WERI-Rb-1 (cell line): ENCODE results near the gene NUP133.
"Not testable (repeated sequence)": the region's sequence is repeated elsewhere in the genome, so short reads cannot be mapped to it uniquely, and the experiment has no call there.

Source experiments
- DNase-seq: peaks from one replicate; pipeline ENCODE4 v3.0.0-alpha.2; 2020
- H3K27ac ChIP-seq: fragments of 250-450 bp; sonication (Bioruptor Pico); 2 replicates; pipeline ENCODE4 v1.5.1; 2020; ENCODE audit warnings: mild to moderate bottlenecking, moderate library complexity
- H3K27me3 ChIP-seq: fragments of 250-450 bp; sonication (Bioruptor Pico); 2 replicates; pipeline ENCODE4 v1.5.1; 2021; ENCODE audit warnings: mild to moderate bottlenecking, low read depth, moderate library complexity; ENCODE audit not compliant: insufficient read depth, severe bottlenecking
- H3K36me3 ChIP-seq: fragments of 250-450 bp; sonication (Bioruptor Pico); 2 replicates; pipeline ENCODE4 v1.5.1; 2020; ENCODE audit warnings: mild to moderate bottlenecking, moderate library complexity
- H3K4me3 ChIP-seq: 2 replicates; pipeline ENCODE4 v1.5.1; 2011; ENCODE audit warnings: low read depth, mild to moderate bottlenecking, control low read depth, low read length
- H3K9me3 ChIP-seq: fragments of 250-450 bp; sonication (Bioruptor Pico); 2 replicates; pipeline ENCODE4 v1.5.1; 2021; ENCODE audit warnings: mild to moderate bottlenecking, moderate library complexity; ENCODE audit not compliant: severe bottlenecking
- CTCF ChIP-seq: IDR thresholded peaks from 2 replicates; pipeline ENCODE4 v1.5.1; 2011; ENCODE audit warnings: low read depth, mild to moderate bottlenecking, control low read depth, inconsistent platforms, low read length

The NUP133 gene

DNA sequence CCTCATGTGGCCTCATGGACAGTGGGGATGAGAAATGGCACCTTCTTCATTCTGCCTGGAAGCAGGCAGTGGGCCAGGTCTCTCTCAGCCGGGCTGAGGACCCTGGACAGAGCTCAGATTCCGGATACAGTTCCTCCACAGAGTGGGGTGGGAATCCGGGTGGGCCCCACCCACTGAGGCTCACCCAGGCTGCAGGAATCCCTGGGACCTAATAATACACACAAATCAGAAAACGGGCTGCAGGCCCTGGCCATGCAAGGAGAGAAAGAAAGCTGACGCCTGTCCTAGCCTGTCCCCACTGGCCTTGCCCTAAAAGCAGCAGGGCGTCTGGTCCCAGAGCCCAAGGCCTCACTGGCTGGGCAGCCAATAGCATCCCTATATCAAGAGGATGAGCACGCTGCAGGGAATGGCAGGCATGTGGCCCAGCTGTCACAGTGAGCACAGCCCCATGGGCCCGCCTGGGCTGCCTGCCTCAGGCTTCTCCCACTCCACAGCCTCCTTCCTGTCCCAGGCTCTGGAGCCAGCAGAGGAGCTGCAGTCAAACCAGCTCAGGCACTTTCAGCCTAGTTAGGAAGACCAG, 99.6 kb downstream of the NUP133 start:
- Histone ChIP-seq H3K36me3 (no peaks in the 10 kb centered on the region), H3K9me3 (no peaks in the 10 kb centered on the region), H3K27ac (peak overlapping the region; percentile 44), H3K4me3 (no peak overlapping the region), H3K27me3 (no peaks in the 10 kb centered on the region)
- no peak for TF ChIP-seq CTCF
- DNase-seq: peak; percentile 50

GRCh38 chr1:229407206-229408026, 100.7 kb downstream of the NUP133 start:
- Histone ChIP-seq H3K4me3 (no peak overlapping the region), H3K36me3 (no peaks in the 10 kb centered on the region), H3K27ac (no peak overlapping the region), H3K9me3 (no peaks in the 10 kb centered on the region), H3K27me3 (no peaks in the 10 kb centered on the region)
- no peak for TF ChIP-seq CTCF
- DNase-seq: no peak

- H3K4me3 ChIP-seq: no peak overlapping the region
- TF ChIP-seq CTCF: no peak
- DNase-seq: no peak
- H3K9me3 ChIP-seq: no peaks in the 10 kb centered on the region
- no peaks in the 10 kb centered on the region for H3K36me3 ChIP-seq
- no peak overlapping the region for H3K27ac ChIP-seq
- no peaks in the 10 kb centered on the region for H3K27me3 ChIP-seq
These were observed 101.3 kb downstream of the NUP133 start for GRCh38 chr1:229406798-229407197.

DNA sequence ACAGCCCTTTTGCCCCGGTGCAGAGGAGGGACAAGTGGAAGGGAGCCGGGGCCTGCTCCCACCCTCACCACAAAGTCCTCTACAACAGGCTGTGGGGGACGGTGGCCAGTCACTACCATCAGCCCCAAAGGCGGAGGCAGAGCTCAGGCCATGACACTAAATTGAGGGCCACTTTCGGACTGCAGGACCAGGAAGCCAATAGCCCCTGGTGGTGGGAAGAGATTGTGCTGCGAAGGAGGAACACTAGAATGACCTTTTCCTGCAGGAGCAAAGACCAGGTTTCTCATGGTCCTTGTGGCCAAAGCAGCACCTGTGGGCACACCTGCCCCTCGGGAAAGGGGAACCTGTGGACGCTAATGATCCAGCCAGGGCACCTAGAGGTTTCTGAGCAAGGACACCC, 104.6 kb downstream of the NUP133 start:
- no peaks in the 10 kb centered on the region for H3K9me3 ChIP-seq
- TF ChIP-seq CTCF: 0 out of 2 replicates have a peak, but pooled peaks have one; percentile 13
- H3K36me3 ChIP-seq: no peaks in the 10 kb centered on the region
- H3K27ac ChIP-seq: no peak overlapping the region
- no peaks in the 10 kb centered on the region for H3K27me3 ChIP-seq
- H3K4me3 ChIP-seq: no peak overlapping the region
- DNase-seq: no peak

DNA sequence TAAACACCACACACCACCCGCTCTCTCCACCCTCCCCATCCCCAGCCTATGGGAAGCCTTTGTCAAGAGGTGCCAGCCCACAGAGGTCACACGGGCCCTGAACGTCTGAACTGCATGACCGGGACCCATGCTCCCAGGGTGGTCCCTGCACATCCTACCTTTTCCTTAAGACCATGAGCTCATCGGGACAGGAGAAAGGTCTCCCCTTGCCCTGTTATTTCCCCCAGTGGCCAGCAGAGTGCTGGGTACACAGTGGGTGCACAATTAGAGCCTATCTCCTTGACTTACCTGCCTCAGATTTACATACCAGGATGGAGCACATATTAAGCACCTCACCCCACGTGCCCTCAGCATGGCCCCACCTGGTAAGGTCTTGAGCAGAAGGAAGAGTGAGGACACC, 105.1 kb downstream of the NUP133 start:
- Histone ChIP-seq H3K36me3 (no peaks in the 10 kb centered on the region), H3K9me3 (no peaks in the 10 kb centered on the region), H3K4me3 (no peak overlapping the region), H3K27ac (no peak overlapping the region), H3K27me3 (no peaks in the 10 kb centered on the region)
- DNase-seq: no peak
- no peak for TF ChIP-seq CTCF

- H3K9me3 ChIP-seq, H3K27me3 ChIP-seq, DNase-seq, H3K27ac ChIP-seq, H3K36me3 ChIP-seq, H3K4me3 ChIP-seq: not testable (repeated sequence)
These were observed 105.8 kb downstream of the NUP133 start for GRCh38 chr1:229402329-229402728.
